GM12878 (cell line): ENCODE results near the gene NPLOC4. TPM values are rescaled to one million over a fixed set of nuclear protein-coding genes. Genes with fewer than 3 reads are reported as not detected.
A peak's percentile ranks its signal among the peaks of the same experiment; 100 is the strongest.

Experiments
- ATAC-seq: fragments of 200-7000 bp; cut with Tn5 transposase; 3 replicates; pipeline ENCODE4 v1.9.1; 2020; ENCODE audit warnings: mild to moderate bottlenecking, moderate library complexity
- BruUV-seq: library from RNA; stranded (reverse); fragments of 400-500 nt; replicated peaks from 2 replicates; lab custom pipeline; 2021; lab: Mats Ljungman, UMichigan
- CTCF ChIA-PET: fragments of 300-600 bp; sonication (Branson Sonifier 250); formaldehyde crosslinking; extraction: SDS; loops from one replicate; lab custom pipeline; 2021; ENCODE audit warnings: inconsistent platforms; lab: Yijun Ruan, JAX
- POLR2A ChIA-PET: fragments of 350-600 bp; formaldehyde crosslinking; extraction: SDS; loops from one replicate; lab custom pipeline; 2021; ENCODE audit warnings: inconsistent platforms; lab: Charles Lee
- RAD21 ChIA-PET: fragments of 300-600 bp; sonication (Branson Sonifier 250); formaldehyde crosslinking; loops from one replicate; lab custom pipeline; 2023; ENCODE audit warnings: antibody characterized with exemption; ENCODE audit not compliant: unreplicated experiment; lab: Charles Lee
- SMC1A ChIA-PET: fragments of 300-600 bp; sonication (Branson Sonifier 250); formaldehyde crosslinking; loops from one replicate; lab custom pipeline; 2023; ENCODE audit not compliant: unreplicated experiment, uncharacterized antibody; lab: Charles Lee
- DNase-seq: peaks from one replicate; pipeline ENCODE4 v3.0.0-alpha.2; 2011; ENCODE audit warnings: low read depth, low spot score
- FAIRE-seq: peaks from 3 replicates; lab custom pipeline; 2011; peaks lifted over from hg19 to GRCh38; lab: Jason Lieb, UNC
- H2AFZ ChIP-seq: 2 replicates; pipeline ENCODE4 v1.6.0; 2011; ENCODE audit warnings: low read depth, low read length, control low read depth; ENCODE audit not compliant: control insufficient read depth
- H3K27ac ChIP-seq: 2 replicates; pipeline ENCODE4 v1.5.1; 2011; ENCODE audit warnings: control low read depth; ENCODE audit not compliant: control insufficient read depth, insufficient read depth
- H3K27me3 ChIP-seq, 2 experiments: replicated peaks in 1 of 2; 2 replicates each; pipeline versions ENCODE4 v1.6.0 to v1.6.1; 2011; ENCODE audit warnings: low read length in 1 of 2; ENCODE audit not compliant: control insufficient read depth in 2 of 2, insufficient read depth in 2 of 2
- H3K36me3 ChIP-seq, 2 experiments: 2 replicates each; pipeline ENCODE4 v1.5.1; 2011; ENCODE audit warnings: low read length in 1 of 2; ENCODE audit not compliant: control insufficient read depth in 2 of 2, insufficient read depth in 2 of 2
- H3K4me1 ChIP-seq: 2 replicates; pipeline ENCODE4 v1.6.1; 2011; ENCODE audit warnings: mild to moderate bottlenecking, low read length, moderate library complexity, mixed read lengths; ENCODE audit not compliant: control insufficient read depth, insufficient read depth
- H3K4me2 ChIP-seq: 2 replicates; pipeline ENCODE4 v1.6.0; 2011; ENCODE audit warnings: control low read depth; ENCODE audit not compliant: control insufficient read depth, insufficient read depth
- H3K4me3 ChIP-seq: fragments of 200-600 bp; sonication (generic); 2 replicates; pipeline ENCODE4 v1.5.1; 2016
- H3K79me2 ChIP-seq: 2 replicates; pipeline ENCODE4 v1.6.0; 2011; ENCODE audit warnings: low read length; ENCODE audit not compliant: control insufficient read depth, insufficient read depth
- H3K9ac ChIP-seq: 2 replicates; pipeline ENCODE4 v1.8.0; 2011; ENCODE audit warnings: low read length, control low read depth, mixed read lengths; ENCODE audit not compliant: control insufficient read depth, insufficient read depth
- H3K9me3 ChIP-seq: replicated peaks from 3 replicates; pipeline ENCODE4 v1.5.1; 2011; ENCODE audit warnings: mild to moderate bottlenecking, low read length; ENCODE audit not compliant: control insufficient read depth, insufficient read depth
- H4K20me1 ChIP-seq: 2 replicates; pipeline ENCODE4 v1.6.0; 2011; ENCODE audit not compliant: control insufficient read depth, insufficient read depth
- CBX5 ChIP-seq: sonication (generic); IDR thresholded peaks from 2 replicates; pipeline ENCODE4 v1.6.1; 2016; ENCODE audit warnings: low read depth, moderate library complexity, mild to moderate bottlenecking, inconsistent platforms
- CHD1 ChIP-seq: IDR thresholded peaks from 2 replicates; pipeline ENCODE4 v1.6.1; 2012; ENCODE audit warnings: low read depth, low read length, improper control_type of control experiment
- FOXM1 ChIP-seq: IDR thresholded peaks from 2 replicates; pipeline ENCODE4 v1.6.1; 2012; ENCODE audit warnings: low read depth, mild to moderate bottlenecking, inconsistent platforms, low read length, moderate library complexity
- MTA3 ChIP-seq: IDR thresholded peaks from 2 replicates; pipeline ENCODE4 v1.6.1; 2012; ENCODE audit warnings: low read length, inconsistent platforms, borderline replicate concordance
- NFXL1 ChIP-seq: fragments of 450-650 bp; IDR thresholded peaks from 2 replicates; pipeline ENCODE4 v1.6.1; 2017; ENCODE audit warnings: antibody characterized with exemption, mild to moderate bottlenecking, borderline replicate concordance
- NR2F1 ChIP-seq: fragments of 450-650 bp; conservative IDR thresholded peaks from 2 replicates; pipeline ENCODE4 v1.6.1; 2017; ENCODE audit warnings: mild to moderate bottlenecking
- NRF1 ChIP-seq: conservative IDR thresholded peaks from 2 replicates; pipeline ENCODE4 v1.6.1; 2011; ENCODE audit warnings: mild to moderate bottlenecking, low read depth, low read length, improper control_type of control experiment
- POLR2A ChIP-seq: IDR thresholded peaks from 2 replicates; pipeline ENCODE4 v1.6.1; 2011; ENCODE audit warnings: low read depth, mild to moderate bottlenecking, low read length
- POLR2AphosphoS2 ChIP-seq: IDR thresholded peaks from 2 replicates; pipeline ENCODE4 v1.6.1; 2011; ENCODE audit warnings: low read depth, mild to moderate bottlenecking, low read length, improper control_type of control experiment, moderate library complexity
- POU2F2 ChIP-seq: IDR thresholded peaks from 3 replicates; pipeline ENCODE4 v1.6.1; 2011; ENCODE audit warnings: low read depth, mild to moderate bottlenecking, low read length, borderline replicate concordance
- RFX5 ChIP-seq: IDR thresholded peaks from 2 replicates; pipeline ENCODE4 v1.6.1; 2011; ENCODE audit warnings: low read depth, low read length, improper control_type of control experiment
- SMARCA5 ChIP-seq: fragments of 450-650 bp; IDR thresholded peaks from 2 replicates; pipeline ENCODE4 v1.6.1; 2017; ENCODE audit warnings: mild to moderate bottlenecking
- TARDBP ChIP-seq: IDR thresholded peaks from 2 replicates; pipeline ENCODE4 v1.6.1; 2016; ENCODE audit warnings: borderline replicate concordance
- ZNF24 ChIP-seq: fragments of 450-650 bp; IDR thresholded peaks from 2 replicates; pipeline ENCODE4 v1.6.1; 2017; ENCODE audit warnings: antibody characterized with exemption, mild to moderate bottlenecking
- WGBS: methylation state at CpG from one replicate; pipeline ENCODE4 v1.1.6; 2016; ENCODE audit warnings: low lambda C conversion rate; ENCODE audit not compliant: insufficient replicate concordance, insufficient coverage; ENCODE audit errors: missing lambda C conversion rate; 5-methylcytosine and 5-hydroxymethylcytosine counted together
- in situ Hi-C: fragments of 300-500 bp; cut with MboI; formaldehyde crosslinking; loops from 9 replicates; pipeline ENCODE4 v1.14.3; 2018; ENCODE audit warnings: mixed read lengths
- intact Hi-C: fragments of 100-400 bp; cut with micrococcal nuclease; formaldehyde crosslinking; loops from one replicate; pipeline ENCODE4 v1.14.2; 2022; ENCODE audit not compliant: unreplicated experiment
- polyA plus RNA-seq, 11 experiments: library from polyadenylated mRNA; depleted of rRNA in 4 of 11; unstranded in 6 of 11; stranded (reverse) in 5 of 11; fragments of >200 nt; fragmentation: Nextera tagmentation in 4 of 11; fragmentation: Illumina TruSeq in 1 of 11; extraction: Ambion mirVana in 4 of 11; extraction: Trizol in 1 of 11; gene quantifications; 1 replicate in 1 of 11; 2 replicates in 10 of 11; pipeline versions ENCODE4 v1.2.1 to v1.2.3, GENCODE V29; 2011 to 2016; ENCODE audit warnings: inconsistent platforms in 2 of 11, missing spikeins in 2 of 11, low read depth in 1 of 11
- total RNA-seq, 4 experiments: library from RNA; depleted of rRNA in 3 of 4; stranded (reverse); fragments of >200 nt in 3 of 4; fragmentation: Illumina TruSeq in 1 of 4; extraction: Trizol in 1 of 4; gene quantifications; 2 replicates each; pipeline versions ENCODE4 v1.2.1 to v1.2.3, GENCODE V29; 2013 to 2021
- TF ChIP-seq, protein P1 (sequence below): IDR thresholded peaks from 2 replicates; pipeline ENCODE4 v1.6.1; 2011; ENCODE audit warnings: borderline replicate concordance, low read depth, mild to moderate bottlenecking, moderate library complexity, mixed read lengths, low read length; ENCODE audit not compliant: insufficient read depth; ENCODE audit errors: extremely low read length
- TF ChIP-seq, protein P2 (sequence below): IDR thresholded peaks from 2 replicates; pipeline ENCODE4 v1.6.1; 2012; ENCODE audit warnings: low read length, inconsistent platforms
- TF ChIP-seq, protein P3 (sequence below): IDR thresholded peaks from 2 replicates; pipeline ENCODE4 v1.6.1; 2011; ENCODE audit warnings: borderline replicate concordance, low read depth, mild to moderate bottlenecking, moderate library complexity, low read length; ENCODE audit not compliant: insufficient read depth, poor library complexity, severe bottlenecking

Gene NPLOC4
- total and polyA plus RNA-seq, 10 of the 15 experiments (the other 5 are each of a cell fraction or from before 2014, with no cell fraction given), result 1.5 to 83.7 (median 45.8) TPM

DNA sequence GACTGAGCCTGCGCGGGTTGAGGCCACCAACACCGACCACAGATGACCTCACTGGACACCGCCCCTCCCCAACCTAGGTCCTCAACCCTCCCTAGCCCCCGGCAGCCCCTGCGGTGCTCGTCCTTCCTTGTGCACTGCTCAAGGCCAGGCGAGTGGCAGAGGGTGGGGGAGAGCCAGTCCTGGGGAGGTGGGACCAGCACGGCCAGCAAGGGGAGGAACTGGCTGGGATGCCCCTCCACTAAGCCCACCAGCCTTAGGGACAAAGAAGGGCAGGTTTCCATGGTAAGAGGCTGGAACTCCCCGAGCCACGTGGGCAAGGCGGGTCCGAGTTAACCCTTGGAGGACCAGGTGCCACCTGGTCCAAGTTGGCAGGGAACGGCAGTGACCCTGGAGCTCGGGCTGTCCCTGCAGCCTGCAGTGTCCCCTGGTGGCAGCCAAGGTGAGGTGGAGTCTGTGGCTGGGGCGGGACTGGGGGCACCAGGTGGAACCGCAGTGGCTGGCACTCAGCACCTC, 99.5 kb downstream of the NPLOC4 start (continued):
- TF ChIP-seq CHD1, result no peak
- TF ChIP-seq, protein P1, sequence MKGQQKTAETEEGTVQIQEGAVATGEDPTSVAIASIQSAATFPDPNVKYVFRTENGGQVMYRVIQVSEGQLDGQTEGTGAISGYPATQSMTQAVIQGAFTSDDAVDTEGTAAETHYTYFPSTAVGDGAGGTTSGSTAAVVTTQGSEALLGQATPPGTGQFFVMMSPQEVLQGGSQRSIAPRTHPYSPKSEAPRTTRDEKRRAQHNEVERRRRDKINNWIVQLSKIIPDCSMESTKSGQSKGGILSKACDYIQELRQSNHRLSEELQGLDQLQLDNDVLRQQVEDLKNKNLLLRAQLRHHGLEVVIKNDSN, result peak; percentile 6

DNA sequence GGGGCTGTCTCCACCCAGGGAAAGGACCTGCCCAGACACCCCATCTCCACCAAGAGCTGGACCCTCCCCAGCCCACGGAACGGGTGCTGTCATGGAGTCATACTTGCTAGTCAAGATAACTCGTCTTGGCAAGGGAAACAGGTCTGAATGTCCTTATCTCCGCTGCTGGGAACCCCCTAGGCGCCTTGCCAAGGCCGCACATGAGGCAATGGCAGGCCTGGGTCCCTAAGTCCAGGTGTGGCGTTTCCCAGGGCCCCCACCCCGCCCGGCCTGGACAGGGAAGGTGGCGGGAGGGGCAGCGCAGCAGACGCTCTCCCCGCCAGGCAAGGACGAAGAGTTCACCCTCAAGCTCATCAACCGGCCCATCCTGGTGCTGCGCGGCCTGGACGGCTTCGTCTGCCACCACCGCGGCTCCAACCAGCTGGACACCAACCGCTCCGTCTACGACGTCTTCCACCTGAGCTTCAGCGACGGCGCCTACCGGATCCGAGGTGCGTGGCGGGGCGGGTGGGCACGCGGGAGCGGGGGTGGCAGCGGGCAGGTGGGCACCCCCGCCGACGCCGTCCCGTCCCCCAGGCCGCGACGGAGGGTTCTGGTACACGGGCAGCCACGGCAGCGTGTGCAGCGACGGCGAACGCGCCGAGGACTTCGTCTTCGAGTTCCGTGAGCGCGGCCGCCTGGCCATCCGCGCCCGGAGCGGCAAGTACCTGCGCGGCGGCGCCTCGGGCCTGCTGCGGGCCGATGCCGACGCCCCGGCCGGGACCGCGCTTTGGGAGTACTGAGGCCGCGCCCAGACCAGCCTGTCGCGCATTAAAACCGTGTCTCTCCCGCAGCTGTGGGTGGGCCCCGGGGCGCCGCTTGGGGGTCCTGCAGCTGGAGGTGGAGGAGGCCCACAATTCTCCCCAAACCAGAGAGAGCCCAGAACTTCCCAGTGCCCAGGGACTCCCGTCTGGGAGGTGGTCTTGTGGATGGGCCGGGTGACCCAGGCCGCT, 100.3 kb downstream of the NPLOC4 start:
- SMC1A ChIA-PET, result no interaction called here
- Histone ChIP-seq H3K27ac (no peak overlapping the region), H3K27me3 (no peaks in the 10 kb centered on the region; a peak in 2 of 4 replicates), H3K9me3 (no peaks in the 10 kb centered on the region), H3K36me3 (peaks cover 0 to 3% of the 10 kb centered on the region in 2 experiments; a peak in 2 of 4 replicates), H3K9ac (no peak overlapping the region), H3K79me2 (no peaks in the 10 kb centered on the region), H2AFZ (no peak overlapping the region), H3K4me2 (no peak overlapping the region), H3K4me3 (no peak overlapping the region), H4K20me1 (no peaks in the 10 kb centered on the region), H3K4me1 (no peaks in the 10 kb centered on the region)
- FAIRE-seq (no peak), DNase-seq (no peak), ATAC-seq (no peak)
- 33% methylated on average over 85 of the region's 89 CpGs for WGBS
- CTCF ChIA-PET, result interaction anchor here (1.3 to 2.2 kb wide), 2 partner anchors 52 kb away, joined by 3 to 5 read pairs; no protein-coding TSS in a partner anchor
- in situ Hi-C loops, result no loop called here
- RAD21 ChIA-PET, result interaction anchor here (1.0 kb wide), 1 partner anchor 245 kb away, joined by 3 read pairs; no protein-coding TSS in a partner anchor
- intact Hi-C loops, result no loop called here
- POLR2A ChIA-PET, result no interaction called here
- no TSS peak for BruUV-seq
- TF ChIP-seq, protein P2, sequence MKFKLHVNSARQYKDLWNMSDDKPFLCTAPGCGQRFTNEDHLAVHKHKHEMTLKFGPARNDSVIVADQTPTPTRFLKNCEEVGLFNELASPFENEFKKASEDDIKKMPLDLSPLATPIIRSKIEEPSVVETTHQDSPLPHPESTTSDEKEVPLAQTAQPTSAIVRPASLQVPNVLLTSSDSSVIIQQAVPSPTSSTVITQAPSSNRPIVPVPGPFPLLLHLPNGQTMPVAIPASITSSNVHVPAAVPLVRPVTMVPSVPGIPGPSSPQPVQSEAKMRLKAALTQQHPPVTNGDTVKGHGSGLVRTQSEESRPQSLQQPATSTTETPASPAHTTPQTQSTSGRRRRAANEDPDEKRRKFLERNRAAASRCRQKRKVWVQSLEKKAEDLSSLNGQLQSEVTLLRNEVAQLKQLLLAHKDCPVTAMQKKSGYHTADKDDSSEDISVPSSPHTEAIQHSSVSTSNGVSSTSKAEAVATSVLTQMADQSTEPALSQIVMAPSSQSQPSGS, result no peak
- no peak for TF ChIP-seq NRF1
- no peak for TF ChIP-seq NFXL1
- no peak for TF ChIP-seq FOXM1
- TF ChIP-seq, protein P3, sequence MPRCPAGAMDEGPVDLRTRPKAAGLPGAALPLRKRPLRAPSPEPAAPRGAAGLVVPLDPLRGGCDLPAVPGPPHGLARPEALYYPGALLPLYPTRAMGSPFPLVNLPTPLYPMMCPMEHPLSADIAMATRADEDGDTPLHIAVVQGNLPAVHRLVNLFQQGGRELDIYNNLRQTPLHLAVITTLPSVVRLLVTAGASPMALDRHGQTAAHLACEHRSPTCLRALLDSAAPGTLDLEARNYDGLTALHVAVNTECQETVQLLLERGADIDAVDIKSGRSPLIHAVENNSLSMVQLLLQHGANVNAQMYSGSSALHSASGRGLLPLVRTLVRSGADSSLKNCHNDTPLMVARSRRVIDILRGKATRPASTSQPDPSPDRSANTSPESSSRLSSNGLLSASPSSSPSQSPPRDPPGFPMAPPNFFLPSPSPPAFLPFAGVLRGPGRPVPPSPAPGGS, result peak; percentile 27
- TF ChIP-seq SMARCA5, result no peak
- no peak for TF ChIP-seq POU2F2
- TF ChIP-seq NR2F1, result no peak
- no peak for TF ChIP-seq RFX5
- TF ChIP-seq MTA3, result no peak
- TF ChIP-seq POLR2AphosphoS2, result peak; percentile 45; the same call in 1 of the 2 replicates
- no peak for TF ChIP-seq CBX5
- no peak for TF ChIP-seq TARDBP
- no peak for TF ChIP-seq CHD1
- no peak for TF ChIP-seq ZNF24
- TF ChIP-seq, protein P1, result no peak
- TF ChIP-seq POLR2A, result peak; percentile 62
